A549 (cell line): ENCODE measurements around the gene UNC5C.

Experiments used
- CTCF ChIP-seq: fragments of >200 bp; sonication (Bioruptor Twin); formaldehyde crosslinking; IDR thresholded peaks from 3 replicates; pipeline ENCODE4 v1.5.1; 2016
- POLR2A ChIP-seq: IDR thresholded peaks from 2 replicates; pipeline ENCODE4 v1.6.1; 2012; ENCODE audit warnings: mild to moderate bottlenecking, low read length

- TF ChIP-seq CTCF (no peak), POLR2A (no peak)
Observed at GRCh38 chr4:95429416-95429815, 119.4 kb downstream of the UNC5C start.
